ENCODE results near the gene POLR2H.

Gene POLR2H

GRCh38 chr3:184321666-184322065 lies 39.8 kb upstream of the POLR2H start:
- peaks cover 41% of the 10 kb centered on the region for H3K4me1 ChIP-seq (ENCODE audit: low read depth, poor library complexity, severe bottlenecking)
- no peaks in the 10 kb centered on the region; the same call in 1 of the 2 replicates for H3K27me3 ChIP-seq (ENCODE audit: insufficient read depth, low read depth)
- no peak overlapping the region for H2AFZ ChIP-seq (ENCODE audit: low read depth)
- H3K4me3 ChIP-seq (IDR thresholded peaks at IDR 0.05; ENCODE audit: insufficient read depth, low read depth, low read length) = no peak overlapping the region
- H3K36me3 ChIP-seq (ENCODE audit: insufficient read depth) = peaks cover 61% of the 10 kb centered on the region; the same call in 1 of the 2 replicates
- H4K20me1 ChIP-seq (ENCODE audit: insufficient read depth) = peaks cover 40% of the 10 kb centered on the region
- H3K27ac ChIP-seq = no peak overlapping the region
- TF ChIP-seq, protein P1, sequence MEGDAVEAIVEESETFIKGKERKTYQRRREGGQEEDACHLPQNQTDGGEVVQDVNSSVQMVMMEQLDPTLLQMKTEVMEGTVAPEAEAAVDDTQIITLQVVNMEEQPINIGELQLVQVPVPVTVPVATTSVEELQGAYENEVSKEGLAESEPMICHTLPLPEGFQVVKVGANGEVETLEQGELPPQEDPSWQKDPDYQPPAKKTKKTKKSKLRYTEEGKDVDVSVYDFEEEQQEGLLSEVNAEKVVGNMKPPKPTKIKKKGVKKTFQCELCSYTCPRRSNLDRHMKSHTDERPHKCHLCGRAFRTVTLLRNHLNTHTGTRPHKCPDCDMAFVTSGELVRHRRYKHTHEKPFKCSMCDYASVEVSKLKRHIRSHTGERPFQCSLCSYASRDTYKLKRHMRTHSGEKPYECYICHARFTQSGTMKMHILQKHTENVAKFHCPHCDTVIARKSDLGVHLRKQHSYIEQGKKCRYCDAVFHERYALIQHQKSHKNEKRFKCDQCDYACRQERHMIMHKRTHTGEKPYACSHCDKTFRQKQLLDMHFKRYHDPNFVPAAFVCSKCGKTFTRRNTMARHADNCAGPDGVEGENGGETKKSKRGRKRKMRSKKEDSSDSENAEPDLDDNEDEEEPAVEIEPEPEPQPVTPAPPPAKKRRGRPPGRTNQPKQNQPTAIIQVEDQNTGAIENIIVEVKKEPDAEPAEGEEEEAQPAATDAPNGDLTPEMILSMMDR (conservative IDR thresholded peaks at IDR 0.05; ENCODE audit: low read depth, low read length) = no peak
- H3K4me2 ChIP-seq = no peak overlapping the region
- no peak overlapping the region for H3K9ac ChIP-seq
- peaks cover 90% of the 10 kb centered on the region for H3K79me2 ChIP-seq (ENCODE audit: insufficient read depth, low read depth)

DNA sequence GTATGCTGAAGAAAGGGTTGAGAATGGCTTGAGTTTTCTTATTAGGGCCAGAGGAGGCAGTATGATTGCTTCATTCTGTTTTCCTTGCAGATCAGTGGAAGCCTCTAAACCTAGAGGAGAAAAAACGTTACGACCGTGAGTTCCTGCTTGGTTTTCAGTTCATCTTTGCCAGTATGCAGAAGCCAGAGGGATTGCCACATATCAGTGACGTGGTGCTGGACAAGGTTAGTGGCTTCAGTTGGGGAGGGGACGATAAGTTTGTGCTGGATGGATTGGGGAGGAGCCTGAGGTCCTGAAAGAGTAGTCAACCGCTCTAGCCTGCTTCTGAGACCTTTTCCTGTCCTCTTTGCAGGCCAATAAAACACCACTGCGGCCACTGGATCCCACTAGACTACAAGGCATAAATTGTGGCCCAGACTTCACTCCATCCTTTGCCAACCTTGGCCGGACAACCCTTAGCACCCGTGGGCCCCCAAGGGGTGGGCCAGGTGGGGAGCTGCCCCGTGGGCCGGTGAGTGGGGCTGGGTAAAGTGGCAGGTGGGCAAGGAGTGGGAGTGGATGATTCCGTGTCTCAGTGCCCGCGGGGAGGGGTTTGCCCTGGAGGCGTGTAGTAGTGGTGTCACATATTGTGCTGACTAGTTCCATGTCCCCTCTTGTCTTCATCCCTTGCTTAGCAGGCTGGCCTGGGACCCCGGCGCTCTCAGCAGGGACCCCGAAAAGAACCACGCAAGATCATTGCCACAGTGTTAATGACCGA lies 38.6 kb upstream of the POLR2H start:
- Histone ChIP-seq H3K4me1 (ENCODE audit: low read depth, poor library complexity, severe bottlenecking) (peaks cover 29% of the 10 kb centered on the region), H4K20me1 (ENCODE audit: insufficient read depth) (peaks cover 28% of the 10 kb centered on the region), H3K4me2 (no peak overlapping the region), H3K9ac (no peak overlapping the region), H3K27ac (no peak overlapping the region), H3K79me2 (ENCODE audit: insufficient read depth, low read depth) (peaks cover 78% of the 10 kb centered on the region), H3K36me3 (ENCODE audit: insufficient read depth) (peaks cover 66% of the 10 kb centered on the region; the same call in 1 of the 2 replicates), H3K27me3 (ENCODE audit: insufficient read depth, low read depth) (no peaks in the 10 kb centered on the region; the same call in 1 of the 2 replicates), H2AFZ (ENCODE audit: low read depth) (no peak overlapping the region), H3K4me3 (IDR thresholded peaks at IDR 0.05; ENCODE audit: insufficient read depth, low read depth, low read length) (no peak overlapping the region)
- TF ChIP-seq, protein P1 (conservative IDR thresholded peaks at IDR 0.05; ENCODE audit: low read depth, low read length) = no peak

DNA sequence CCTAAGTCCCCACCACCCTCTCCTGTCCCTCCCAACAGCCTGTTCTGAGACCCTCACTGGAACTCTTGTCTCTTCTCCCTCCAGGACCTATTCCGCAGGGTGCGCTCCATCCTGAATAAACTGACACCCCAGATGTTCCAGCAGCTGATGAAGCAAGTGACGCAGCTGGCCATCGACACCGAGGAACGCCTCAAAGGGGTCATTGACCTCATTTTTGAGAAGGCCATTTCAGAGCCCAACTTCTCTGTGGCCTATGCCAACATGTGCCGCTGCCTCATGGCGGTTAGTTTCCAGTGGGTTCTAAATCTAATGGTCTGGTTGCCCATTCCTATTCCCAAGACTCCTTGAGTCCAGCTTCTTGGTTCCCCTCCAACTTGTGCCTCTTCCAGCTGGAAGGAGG lies 37.8 kb upstream of the POLR2H start:
- H3K36me3 ChIP-seq (ENCODE audit: insufficient read depth) = peaks cover 71% of the 10 kb centered on the region; the same call in 1 of the 2 replicates
- H2AFZ ChIP-seq (ENCODE audit: low read depth) = no peak overlapping the region
- no peak overlapping the region for H3K27ac ChIP-seq
- H3K79me2 ChIP-seq (ENCODE audit: insufficient read depth, low read depth) = peaks cover 70% of the 10 kb centered on the region
- no peak overlapping the region for H3K9ac ChIP-seq
- TF ChIP-seq, protein P1 (conservative IDR thresholded peaks at IDR 0.05; ENCODE audit: low read depth, low read length) = no peak
- peaks cover 22% of the 10 kb centered on the region for H4K20me1 ChIP-seq (ENCODE audit: insufficient read depth)
- no peaks in the 10 kb centered on the region; the same call in 1 of the 2 replicates for H3K27me3 ChIP-seq (ENCODE audit: insufficient read depth, low read depth)
- H3K4me3 ChIP-seq (IDR thresholded peaks at IDR 0.05; ENCODE audit: insufficient read depth, low read depth, low read length) = no peak overlapping the region
- H3K4me1 ChIP-seq (ENCODE audit: low read depth, poor library complexity, severe bottlenecking) = peaks cover 21% of the 10 kb centered on the region
- H3K4me2 ChIP-seq = no peak overlapping the region

- Histone ChIP-seq H4K20me1 (ENCODE audit: insufficient read depth) (peaks cover 16% of the 10 kb centered on the region), H3K36me3 (ENCODE audit: insufficient read depth) (peaks cover 81% of the 10 kb centered on the region; the same call in 1 of the 2 replicates), H3K9ac (no peak overlapping the region), H3K27ac (no peak overlapping the region), H3K79me2 (ENCODE audit: insufficient read depth, low read depth) (peaks cover 64% of the 10 kb centered on the region), H3K4me2 (no peak overlapping the region), H3K27me3 (ENCODE audit: insufficient read depth, low read depth) (no peaks in the 10 kb centered on the region; the same call in 1 of the 2 replicates), H2AFZ (ENCODE audit: low read depth) (no peak overlapping the region), H3K4me3 (IDR thresholded peaks at IDR 0.05; ENCODE audit: insufficient read depth, low read depth, low read length) (no peak overlapping the region), H3K4me1 (ENCODE audit: low read depth, poor library complexity, severe bottlenecking) (peaks cover 7% of the 10 kb centered on the region)
- TF ChIP-seq, protein P1 (conservative IDR thresholded peaks at IDR 0.05; ENCODE audit: low read depth, low read length) = no peak
These were observed 36.2 kb upstream of the POLR2H start for GRCh38 chr3:184325269-184325668.

All from KMS-11 (cell line).